HG03108 (cell line): ENCODE data around the gene SPECC1L.

Experiments used
- ATAC-seq: cut with Tn5 transposase; IDR thresholded peaks from one replicate; pipeline ENCODE4 v1.9.1; 2021; ENCODE audit warnings: moderate library complexity; ENCODE audit not compliant: unreplicated experiment

SPECC1L gene

GRCh38 chr22:24357547-24357946 lies 86.9 kb downstream of the SPECC1L start:
- ATAC-seq, result no peak

DNA sequence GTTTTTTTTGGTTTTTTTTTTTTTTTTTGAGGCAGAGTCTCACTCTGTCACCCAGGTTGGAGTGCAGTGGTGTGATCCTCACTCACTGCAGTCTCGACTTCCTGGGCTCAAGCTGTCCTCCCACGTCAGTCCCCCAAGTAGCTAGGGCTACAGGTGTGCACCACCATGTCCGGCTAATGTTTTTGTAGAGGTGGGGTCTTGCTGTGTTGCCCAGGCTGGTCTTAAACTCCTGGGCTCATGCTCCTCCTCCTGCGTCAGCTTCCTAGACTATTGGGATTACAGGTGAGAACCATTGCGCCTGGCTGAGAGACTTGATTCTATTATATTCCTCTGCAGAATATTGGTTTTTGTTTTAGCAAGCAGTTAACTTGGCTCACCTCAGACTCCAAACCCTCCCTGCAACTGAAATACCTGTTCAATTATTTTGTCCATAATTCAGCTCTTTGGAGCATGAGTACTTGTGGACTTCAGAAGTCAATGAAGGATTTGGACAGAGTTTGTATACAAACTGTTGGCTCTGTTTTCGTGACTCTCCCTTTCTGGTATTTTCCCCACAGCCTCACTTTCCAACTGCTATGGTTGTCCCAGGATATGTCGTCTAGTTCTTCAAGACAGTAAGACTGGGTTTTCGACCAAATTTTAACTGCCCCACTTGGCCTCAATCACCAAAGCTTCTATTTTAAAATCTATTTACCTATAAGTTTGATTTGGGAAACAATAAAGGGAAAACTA lies 87.6 kb downstream of the SPECC1L start:
- no peak for ATAC-seq

GRCh38 chr22:24359452-24360120 lies 89.0 kb downstream of the SPECC1L start:
- ATAC-seq, result no peak

GRCh38 chr22:24361976-24362646 lies 91.5 kb downstream of the SPECC1L start:
- ATAC-seq, result no peak

- no peak for ATAC-seq
Measured at GRCh38 chr22:24363243-24363642, 92.6 kb downstream of the SPECC1L start.

DNA sequence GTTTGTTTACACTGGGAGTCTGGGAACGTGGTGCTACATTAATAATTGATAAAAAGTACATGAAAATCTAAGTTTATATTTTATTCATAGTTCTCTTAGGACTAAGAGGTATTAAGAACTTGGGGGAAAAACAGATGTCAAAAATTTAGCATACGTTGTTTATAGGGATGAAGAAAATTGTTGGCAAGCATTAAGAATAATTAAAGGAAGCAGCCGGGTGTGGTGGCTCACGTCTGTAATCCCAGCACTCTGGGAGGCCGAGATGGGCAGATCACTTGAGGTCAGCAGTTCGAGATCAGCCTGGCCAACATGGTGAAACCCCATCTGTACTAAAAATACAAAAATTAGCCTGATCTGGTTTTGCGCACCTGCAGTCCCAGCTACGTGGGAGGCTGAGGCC lies 96.1 kb downstream of the SPECC1L start:
- no peak for ATAC-seq

DNA sequence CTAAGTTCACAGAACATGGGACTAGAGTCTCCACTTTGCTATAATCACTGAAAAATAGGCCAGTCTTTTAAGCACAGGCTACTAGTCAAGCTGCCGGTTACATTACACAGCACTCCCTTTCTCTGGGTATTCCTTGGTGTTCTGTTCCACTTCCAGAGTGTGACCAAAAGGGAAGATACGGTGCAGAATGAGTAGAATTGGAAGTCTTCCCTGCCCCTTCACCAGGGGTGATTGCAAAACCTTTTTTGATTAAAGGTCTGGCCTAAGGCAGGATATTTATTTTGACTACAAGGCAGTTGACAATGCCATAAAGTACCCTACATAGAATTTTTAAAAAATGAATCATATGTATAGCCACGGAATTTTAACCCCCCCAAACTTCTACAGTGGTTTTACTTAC lies 97.2 kb downstream of the SPECC1L start:
- ATAC-seq, result no peak

DNA sequence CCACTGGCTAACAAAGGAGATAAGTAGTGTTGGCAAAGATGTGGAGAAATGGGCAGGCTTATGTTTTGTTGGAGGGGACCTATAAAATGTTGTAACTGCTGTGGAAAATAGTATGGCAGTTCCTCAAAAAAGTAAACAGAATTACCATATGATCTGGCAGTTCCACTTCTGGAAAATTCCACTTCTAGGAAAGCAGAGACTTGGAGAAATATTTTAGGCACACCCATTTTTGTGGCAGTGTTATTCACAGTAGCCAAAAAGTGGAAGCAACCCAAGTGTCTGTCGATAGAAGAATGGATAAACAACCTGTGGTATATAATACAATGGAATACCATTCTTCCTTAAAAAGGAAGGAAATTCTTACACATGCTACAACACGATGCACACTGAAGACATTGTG lies 99.8 kb downstream of the SPECC1L start:
- no peak for ATAC-seq

GRCh38 chr22:24376002-24376401 lies 105.4 kb downstream of the SPECC1L start:
- no peak for ATAC-seq

DNA sequence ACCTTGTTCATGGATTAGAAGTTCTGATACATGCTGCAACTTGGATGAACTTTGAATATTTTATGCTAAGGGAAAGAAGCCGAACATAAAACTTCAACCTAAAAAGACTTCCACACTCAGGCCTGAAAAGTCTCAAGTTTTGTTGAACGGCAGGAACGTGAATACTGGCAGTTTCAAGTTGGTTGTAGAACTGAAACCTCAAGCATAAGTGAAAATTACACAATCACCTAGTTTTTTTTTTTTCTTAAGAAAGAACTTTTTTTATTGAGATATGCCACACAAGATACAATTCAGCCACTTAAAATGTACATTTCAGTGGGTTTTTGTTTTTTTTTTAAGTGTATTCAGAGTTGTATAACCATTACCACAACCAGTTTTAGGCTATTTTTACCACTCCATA lies 106.0 kb downstream of the SPECC1L start:
- no peak for ATAC-seq

DNA sequence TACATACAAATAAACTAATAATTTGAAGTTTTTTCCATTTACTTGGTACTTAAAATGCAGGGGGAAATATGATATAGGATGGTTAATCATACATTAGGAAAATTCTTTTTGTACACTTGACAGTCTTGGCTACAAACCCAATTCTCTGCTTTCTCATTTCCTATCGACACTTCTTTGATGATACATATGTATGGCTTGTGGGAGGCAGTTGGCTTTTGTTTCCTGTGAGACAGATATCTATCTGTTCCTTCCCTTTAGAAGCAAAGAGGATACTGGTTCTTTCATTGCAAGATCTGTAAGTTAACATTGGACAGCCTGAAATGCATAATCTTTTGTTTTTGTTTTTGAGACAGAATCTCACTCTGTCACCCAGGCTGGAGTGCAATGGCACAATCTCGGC lies 108.9 kb downstream of the SPECC1L start:
- ATAC-seq, result no peak

DNA sequence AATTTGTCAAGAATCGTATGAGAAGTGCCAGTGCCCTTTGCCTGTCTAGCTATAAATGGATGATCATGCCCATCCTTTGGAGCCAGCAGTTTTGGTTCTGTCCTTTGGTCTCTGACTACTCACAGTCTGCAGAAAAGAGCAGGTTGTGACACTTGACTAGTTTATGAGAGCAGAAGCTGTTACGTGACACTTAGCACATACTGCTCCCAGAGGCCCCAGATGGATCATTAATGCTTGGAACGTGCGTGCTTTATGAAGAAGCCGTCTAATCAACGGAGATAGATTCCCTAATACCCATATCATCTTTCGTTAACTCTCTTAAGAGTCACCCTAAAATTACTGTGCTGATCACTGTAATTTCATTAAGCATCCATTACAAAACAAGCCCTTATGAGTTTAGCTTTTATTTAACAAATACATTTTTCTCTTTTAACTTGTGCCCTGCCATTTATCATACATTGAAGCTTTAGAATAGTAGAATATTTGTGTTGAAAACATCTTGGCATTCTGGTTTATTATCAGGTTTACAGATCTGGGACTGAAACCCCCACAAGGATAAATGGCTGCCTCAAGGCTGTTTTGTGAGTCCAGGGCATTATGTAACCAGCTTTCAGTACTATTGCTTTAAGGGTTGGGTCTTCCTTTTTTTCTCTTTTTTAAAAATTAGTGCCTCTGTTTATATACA lies 109.7 kb downstream of the SPECC1L start:
- no peak for ATAC-seq

- no peak for ATAC-seq
Measured at GRCh38 chr22:24380905-24381230, 110.2 kb downstream of the SPECC1L start.

DNA sequence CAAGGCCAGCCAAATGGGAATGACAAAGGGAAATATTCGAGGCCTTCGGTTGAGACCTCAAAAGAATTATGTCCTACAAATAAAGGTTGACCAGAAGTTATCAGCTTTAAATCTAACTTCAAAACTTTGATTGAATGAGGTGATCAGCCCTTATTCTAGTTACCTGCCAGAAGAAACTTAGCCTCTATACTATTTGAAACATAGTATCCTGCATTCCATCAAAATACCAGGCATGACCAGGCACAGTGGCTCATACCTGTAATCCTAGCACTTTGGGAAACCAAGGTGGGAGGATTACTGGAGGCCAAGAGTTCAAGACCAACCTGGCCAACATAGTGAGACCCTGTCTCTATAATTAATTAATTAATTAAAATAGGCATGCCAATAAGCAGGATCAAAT lies 112.4 kb downstream of the SPECC1L start:
- no peak for ATAC-seq

DNA sequence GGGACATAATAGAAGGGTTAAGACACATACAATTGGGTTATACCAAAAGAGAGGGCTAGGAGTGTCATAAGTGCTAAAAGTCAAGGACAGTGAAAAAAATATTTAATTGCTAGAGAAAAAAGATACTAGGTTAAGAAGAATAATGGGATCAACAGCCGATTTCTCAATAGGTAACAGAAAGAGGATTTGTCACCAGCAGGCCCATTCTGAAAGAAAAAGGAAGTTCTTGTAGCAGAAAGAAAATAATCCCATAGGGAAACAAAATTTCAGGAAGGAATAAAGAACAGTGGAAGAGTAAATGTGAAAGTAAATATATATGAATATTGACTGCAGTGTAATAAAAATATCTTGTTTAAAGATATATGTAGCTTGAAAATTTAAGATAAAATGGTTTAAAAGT lies 113.5 kb downstream of the SPECC1L start:
- ATAC-seq, result no peak

DNA sequence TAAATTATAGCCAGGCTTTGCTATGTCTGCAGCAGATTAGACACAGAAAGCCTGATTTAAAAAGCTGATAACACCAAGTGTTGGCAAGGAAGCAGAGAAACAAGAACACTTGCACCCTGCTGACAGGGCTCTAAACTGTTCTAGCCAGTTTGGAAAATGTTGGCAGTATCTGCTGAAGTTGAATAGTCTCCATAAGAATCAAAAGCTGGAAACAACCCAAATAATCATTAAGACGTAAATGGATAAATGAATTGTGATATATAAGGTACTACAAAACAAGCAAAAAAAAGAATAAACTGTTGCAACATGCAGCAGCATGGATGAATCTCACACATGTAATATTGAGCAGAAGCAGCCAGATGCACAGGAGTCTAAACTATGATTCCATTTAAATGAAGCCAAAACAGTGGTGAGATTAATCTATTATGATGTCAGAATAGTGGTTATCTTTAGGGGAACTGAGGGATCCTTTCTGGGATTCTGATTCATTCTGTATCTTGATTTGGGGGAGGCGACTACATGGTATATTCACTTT lies 116.4 kb downstream of the SPECC1L start:
- no peak for ATAC-seq

DNA sequence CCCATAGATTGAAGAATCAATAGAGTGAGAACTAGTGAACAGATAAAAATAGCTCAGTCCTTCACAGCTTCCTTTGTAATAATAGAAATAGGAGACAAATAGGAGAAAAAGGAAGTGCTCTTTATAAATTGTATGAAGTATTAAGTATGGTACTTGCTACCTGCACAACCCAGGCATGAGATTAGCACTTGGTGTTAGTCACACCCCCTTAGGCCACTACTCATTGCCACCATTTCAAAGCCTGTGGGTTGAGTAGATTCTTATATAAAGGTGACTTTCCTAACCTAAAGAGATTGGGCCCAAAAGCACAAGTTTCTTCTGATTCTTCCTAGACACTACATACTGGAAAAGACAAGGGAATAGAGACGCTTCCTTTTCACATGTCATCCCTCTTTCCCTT lies 119.0 kb downstream of the SPECC1L start:
- no peak for ATAC-seq

GRCh38 chr22:24390156-24390555 lies 119.5 kb downstream of the SPECC1L start:
- ATAC-seq, result no peak

GRCh38 chr22:24390576-24390975 lies 119.9 kb downstream of the SPECC1L start:
- no peak for ATAC-seq

GRCh38 chr22:24391836-24392217 lies 121.2 kb downstream of the SPECC1L start:
- no peak for ATAC-seq

DNA sequence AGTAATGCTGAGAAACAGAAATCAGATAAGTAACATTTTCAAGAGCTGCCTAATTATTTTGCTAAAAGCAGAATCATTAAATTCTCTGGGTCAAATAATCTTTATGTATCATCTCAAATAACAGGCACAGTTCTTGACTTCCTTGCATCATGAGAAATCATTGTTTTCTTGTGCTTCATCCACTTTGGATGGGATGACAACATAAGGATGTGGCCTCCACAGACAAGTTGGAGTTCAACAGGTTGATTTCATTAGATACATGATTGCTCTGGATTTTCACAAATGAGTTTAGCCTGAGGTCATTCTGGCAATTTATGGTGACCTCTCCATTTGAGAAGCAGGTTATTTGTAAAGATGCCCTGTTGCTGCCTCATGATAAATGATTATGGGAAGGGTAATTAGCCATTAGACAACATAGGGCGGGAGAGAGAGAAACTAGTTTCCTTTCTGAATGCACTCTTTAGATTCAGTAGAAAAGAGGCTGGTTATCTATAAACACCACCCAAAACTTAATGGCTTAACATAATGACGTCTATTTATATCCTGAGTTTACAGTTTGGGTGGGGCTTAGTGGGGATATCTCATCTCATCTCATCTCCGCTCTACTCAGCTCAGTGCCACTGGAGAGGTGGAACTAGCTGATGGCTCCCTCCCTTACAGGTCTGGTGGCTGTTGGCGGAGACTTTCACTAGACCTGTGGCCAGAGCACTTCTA lies 121.7 kb downstream of the SPECC1L start:
- no peak for ATAC-seq
